Kidney (tissue), 14 donors: ENCODE measurements around the gene TSACC. TPM values are rescaled to one million over a fixed set of nuclear protein-coding genes. Genes with fewer than 3 reads are reported as not detected.

Experiments
- DNase-seq, 5 donors: peaks; one replicate each; pipeline ENCODE4 v3.0.0-alpha.2; 2013 to 2020
- FAIRE-seq: peaks from 2 replicates; lab custom pipeline; 2012; peaks lifted over from hg19 to GRCh38; lab: Jason Lieb, UNC
- H3K27ac ChIP-seq, 2 donors: one replicate each; pipeline ENCODE4 v1.7.0; 2013; ENCODE audit warnings: low read depth in 2 of 2, low read length in 2 of 2, inconsistent platforms in 1 of 2
- H3K27me3 ChIP-seq: one replicate; pipeline ENCODE4 v1.7.1; 2013; ENCODE audit warnings: low read length, inconsistent platforms; ENCODE audit not compliant: control insufficient read depth, insufficient read depth
- H3K36me3 ChIP-seq, 3 donors: one replicate each; pipeline versions ENCODE4 v1.7.0 to v1.7.1; 2013; ENCODE audit warnings: low read length in 3 of 3, control low read depth in 1 of 3, inconsistent platforms in 1 of 3; ENCODE audit not compliant: insufficient read depth in 3 of 3, control insufficient read depth in 2 of 3
- H3K4me1 ChIP-seq, 3 donors: one replicate each; pipeline versions ENCODE4 v1.7.0 to v1.7.1; 2013; ENCODE audit warnings: low read length in 3 of 3, inconsistent platforms in 1 of 3, low read depth in 1 of 3; ENCODE audit not compliant: control insufficient read depth in 2 of 3, insufficient read depth in 2 of 3
- H3K4me3 ChIP-seq, 3 donors: one replicate each; pipeline versions ENCODE4 v1.7.0 to v1.8.1; 2013; ENCODE audit warnings: low read length in 3 of 3, control low read depth in 1 of 3, inconsistent platforms in 1 of 3
- H3K9ac ChIP-seq, 3 donors: one replicate each; pipeline versions ENCODE4 v1.7.0 to v1.7.1; 2013; ENCODE audit warnings: low read length in 3 of 3, control low read depth in 1 of 3, inconsistent platforms in 1 of 3
- H3K9me3 ChIP-seq, 3 donors: one replicate each; pipeline versions ENCODE4 v1.7.0 to v1.7.1; 2013; ENCODE audit warnings: low read length in 3 of 3, control low read depth in 1 of 3, inconsistent platforms in 1 of 3; ENCODE audit not compliant: control insufficient read depth in 2 of 3, insufficient read depth in 1 of 3
- intact Hi-C: fragments of 100-400 bp; cut with DNase I; formaldehyde crosslinking; loops from one replicate; pipeline ENCODE4 v1.11.1; 2022
- polyA plus RNA-seq: library from polyadenylated mRNA; stranded (reverse); fragments of 350-450 nt; fragmentation: Illumina TruSeq; extraction: RNeasy Lipid Tissue Mini Kit (QIAGEN cat#74804); gene quantifications from one replicate; pipeline ENCODE4 v1.2.3, GENCODE V29; 2014; ENCODE audit warnings: low read depth, low replicate concordance; ENCODE audit not compliant: insufficient read depth
- total RNA-seq: library from RNA; stranded (reverse); fragmentation: NEBNext Ultra II Directional; extraction: Animal tissue kit (Norgen Biotek cat#: 25700); gene quantifications from one replicate; pipeline ENCODE4 v1.2.1, GENCODE V29; 2021
- TF ChIP-seq, protein P1 (sequence below): IDR thresholded peaks from 3 replicates; pipeline ENCODE4 v1.5.1; 2012; ENCODE audit warnings: mild to moderate bottlenecking, moderate library complexity, borderline replicate concordance; ENCODE audit not compliant: insufficient read depth; ENCODE audit errors: extremely low read depth
- donor health status: control.
- donor health status: control.
- donor health status: control.
- donor health status: control.
- donor health status: control.
- donor health status: DM: yes; HTN: yes; CAD: no.
- donor health status: Normal renal cell carcinoma (clear cell type).

TSACC gene
- total and polyA plus RNA-seq, 2 donors from 2014 or later: 1.1 TPM; not detected in 1

DNA sequence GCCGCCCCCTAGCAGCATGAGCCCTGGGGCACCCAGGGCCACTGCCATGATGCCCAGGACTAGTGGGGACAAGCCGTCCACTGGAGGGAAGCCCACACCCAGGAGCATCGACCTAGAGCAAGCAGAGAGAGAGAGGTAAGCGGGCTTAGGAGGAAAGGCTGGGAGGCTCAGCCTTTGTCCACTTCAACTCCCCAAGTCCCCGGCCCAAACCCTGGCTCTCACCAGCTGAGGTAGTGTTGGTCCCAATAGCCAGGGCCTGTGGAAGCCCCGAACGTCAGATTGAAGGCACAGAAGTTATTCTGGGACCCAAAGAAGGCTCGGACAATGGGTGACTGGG is 45.3 kb upstream of the TSACC start:
- FAIRE-seq (no peak), DNase-seq (no peak)
- Histone ChIP-seq H3K27me3 (no peaks in the 10 kb centered on the region), H3K4me1 (peaks cover 0 to 20% (median 13%) of the 10 kb centered on the region in 3 donors), H3K4me3 (no peak overlapping the region), H3K36me3 (peaks cover 0 to 2% (median 2%) of the 10 kb centered on the region in 3 donors), H3K27ac (no peak overlapping the region), H3K9me3 (no peaks in the 10 kb centered on the region), H3K9ac (no peak overlapping the region)
- TF ChIP-seq, protein P1, sequence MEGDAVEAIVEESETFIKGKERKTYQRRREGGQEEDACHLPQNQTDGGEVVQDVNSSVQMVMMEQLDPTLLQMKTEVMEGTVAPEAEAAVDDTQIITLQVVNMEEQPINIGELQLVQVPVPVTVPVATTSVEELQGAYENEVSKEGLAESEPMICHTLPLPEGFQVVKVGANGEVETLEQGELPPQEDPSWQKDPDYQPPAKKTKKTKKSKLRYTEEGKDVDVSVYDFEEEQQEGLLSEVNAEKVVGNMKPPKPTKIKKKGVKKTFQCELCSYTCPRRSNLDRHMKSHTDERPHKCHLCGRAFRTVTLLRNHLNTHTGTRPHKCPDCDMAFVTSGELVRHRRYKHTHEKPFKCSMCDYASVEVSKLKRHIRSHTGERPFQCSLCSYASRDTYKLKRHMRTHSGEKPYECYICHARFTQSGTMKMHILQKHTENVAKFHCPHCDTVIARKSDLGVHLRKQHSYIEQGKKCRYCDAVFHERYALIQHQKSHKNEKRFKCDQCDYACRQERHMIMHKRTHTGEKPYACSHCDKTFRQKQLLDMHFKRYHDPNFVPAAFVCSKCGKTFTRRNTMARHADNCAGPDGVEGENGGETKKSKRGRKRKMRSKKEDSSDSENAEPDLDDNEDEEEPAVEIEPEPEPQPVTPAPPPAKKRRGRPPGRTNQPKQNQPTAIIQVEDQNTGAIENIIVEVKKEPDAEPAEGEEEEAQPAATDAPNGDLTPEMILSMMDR: no peak
- intact Hi-C loops: no loop called here

DNA sequence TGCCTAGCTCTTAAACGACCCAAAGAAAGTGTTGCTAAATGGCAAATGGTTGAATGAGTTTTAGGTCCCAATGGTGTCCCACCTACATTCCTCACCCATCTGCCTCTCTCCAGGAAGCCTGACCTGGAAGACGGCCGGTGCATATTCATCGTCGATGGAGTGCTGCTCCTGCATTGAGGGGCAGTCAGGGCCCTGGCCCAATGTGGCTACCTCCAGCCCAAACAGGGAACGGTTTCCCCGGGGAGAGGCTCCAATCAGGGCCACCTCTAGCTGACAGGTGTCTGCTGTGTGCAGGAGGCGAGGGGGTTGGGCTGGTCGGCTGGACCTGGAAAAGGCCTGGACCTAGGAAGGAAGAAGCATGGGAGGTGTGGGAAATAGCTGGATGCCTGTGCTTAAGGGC is 44.4 kb upstream of the TSACC start:
- peaks cover 0 to 2% (median under 1%) of the 10 kb centered on the region in 3 donors for H3K36me3 ChIP-seq
- intact Hi-C loops: no loop called here
- TF ChIP-seq, protein P1: no peak
- H3K4me3 ChIP-seq: no peak overlapping the region
- no peaks in the 10 kb centered on the region for H3K27me3 ChIP-seq
- H3K9ac ChIP-seq: no peak overlapping the region
- no peak overlapping the region for H3K27ac ChIP-seq
- FAIRE-seq: no peak
- H3K4me1 ChIP-seq: peaks cover 0 to 20% (median 13%) of the 10 kb centered on the region in 3 donors
- DNase-seq: no peak
- no peaks in the 10 kb centered on the region for H3K9me3 ChIP-seq

DNA sequence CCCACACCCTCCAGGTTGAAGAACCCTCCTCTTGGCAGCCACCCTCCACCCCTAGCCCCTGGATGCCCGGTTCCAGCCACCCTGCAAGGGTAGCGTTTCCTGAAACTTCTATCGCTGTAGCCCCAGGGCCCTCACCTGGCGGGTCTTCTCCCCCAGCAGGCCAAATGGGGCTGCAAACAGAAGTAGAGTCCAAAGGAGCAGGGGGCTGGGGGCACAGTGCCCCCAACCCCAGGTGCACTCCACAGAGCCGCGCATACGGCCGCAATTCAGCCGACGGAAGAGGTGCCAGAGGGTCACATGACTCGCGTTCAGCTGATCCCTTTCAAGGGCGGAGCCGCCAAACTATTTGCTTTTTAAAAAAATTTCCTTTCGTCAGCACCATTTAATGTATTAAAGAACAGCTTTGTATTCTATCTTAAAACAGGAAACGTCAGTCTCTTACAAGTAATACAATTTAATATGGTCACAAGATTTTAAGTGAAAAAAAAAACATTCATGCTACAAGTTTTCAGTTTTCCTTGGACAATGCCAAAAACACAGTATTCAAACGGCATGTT is 42.9 kb upstream of the TSACC start, which contains the start of gene GLMP:
GLMP (minus strand) TSS at position 289 of the 557 bp plus-strand sequence; CDS start at position 255, 34 bp downstream.
- H3K27ac ChIP-seq: peak within 1 kb of the TSS; percentile 41 to 68
- peaks cover 0 to 2% (median 0%) of the 10 kb centered on the region in 3 donors for H3K36me3 ChIP-seq
- FAIRE-seq (peak; percentile 3), DNase-seq (peak; percentile 45 to 86 (median 68))
- H3K4me3 ChIP-seq: peak within 1 kb of the TSS; percentile 71 to 93 (median 86)
- intact Hi-C loops: no loop called here
- TF ChIP-seq, protein P1: no peak
- H3K9ac ChIP-seq: peak within 1 kb of the TSS; percentile 65 to 92 (median 89)
- peaks cover 0 to 20% (median 13%) of the 10 kb centered on the region in 3 donors for H3K4me1 ChIP-seq
- H3K27me3 ChIP-seq: no peaks in the 10 kb centered on the region
- no peaks in the 10 kb centered on the region for H3K9me3 ChIP-seq
